Stimulated activated CD4-positive, alpha-beta T cell treated with anti-CD3 and anti-CD28 coated beads, Interleukin-15, amount 100 ng/mL, for 1 hour (primary cell): Measurements from ENCODE around the gene RARS1.
"Not testable (repeated sequence)": the region's sequence is repeated elsewhere in the genome, so short reads cannot be mapped to it uniquely, and the experiment has no call there.

Experiments
- DNase-seq, 2 donors: peaks; one replicate each; pipeline ENCODE4 v3.0.0-alpha.2; 2020; ENCODE audit warnings: low read depth in 1 of 2, low spot score in 1 of 2

RARS1 gene

DNA sequence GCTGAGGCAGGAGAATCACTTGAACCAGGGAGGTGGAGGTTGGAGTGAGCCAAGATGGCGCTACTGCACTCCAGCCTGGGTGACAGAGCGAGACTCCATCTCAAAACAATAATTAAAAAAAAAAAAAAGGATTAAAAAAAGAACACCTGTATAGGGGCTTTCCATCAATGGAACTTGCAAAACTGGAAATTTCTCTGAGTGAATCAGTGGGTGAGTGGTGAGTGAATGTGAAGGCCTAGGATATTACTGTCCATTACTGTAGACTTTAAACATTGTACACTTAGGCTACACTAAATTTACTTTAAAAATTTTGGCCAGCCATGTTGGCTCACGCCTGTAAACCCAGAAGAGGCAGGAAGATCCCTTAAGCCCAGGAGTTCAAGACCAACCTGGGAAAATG, 5.7 kb upstream of the RARS1 start:
- DNase-seq = no peak

DNA sequence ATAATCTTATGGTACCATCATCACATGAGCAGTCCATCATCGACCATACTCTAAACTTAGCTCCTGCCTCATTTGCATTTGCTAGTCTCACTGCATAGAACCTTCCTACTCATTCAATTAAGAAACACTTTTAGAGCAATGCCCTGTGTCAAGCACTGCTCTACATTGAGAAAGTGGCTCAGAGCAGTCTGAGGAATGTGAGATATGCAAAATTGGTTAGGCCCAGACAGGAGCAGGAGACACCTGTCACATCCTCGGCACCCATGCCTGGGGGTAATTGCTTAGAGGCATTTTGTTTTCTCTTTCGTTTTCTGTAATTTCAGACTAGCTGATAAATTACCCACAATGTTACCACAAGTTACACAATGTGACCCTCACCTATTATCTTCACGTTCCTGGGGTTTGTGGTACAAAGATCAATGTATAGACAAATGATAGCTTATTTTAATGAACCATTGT, 4.9 kb upstream of the RARS1 start:
- no peak for DNase-seq

DNA sequence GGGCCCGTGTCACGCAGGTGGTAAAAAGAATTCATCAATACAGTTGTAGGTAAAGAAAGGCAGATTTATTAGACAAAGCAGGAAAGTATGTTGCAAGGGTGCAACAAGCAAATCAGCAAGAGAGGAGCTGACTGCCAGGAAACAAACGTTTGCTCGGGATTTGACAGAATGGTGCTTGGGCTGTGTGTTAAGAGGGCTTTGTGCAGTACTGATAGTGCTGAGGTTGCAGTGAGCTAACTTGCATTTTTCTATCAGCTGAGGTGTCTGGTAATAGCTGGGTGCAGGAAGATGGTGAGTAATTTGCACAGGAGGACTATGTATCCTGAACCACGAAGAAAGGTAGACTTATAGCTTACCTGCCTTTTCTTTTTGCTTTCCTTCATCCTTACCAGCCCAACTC, 3.9 kb upstream of the RARS1 start:
- DNase-seq = no peak

DNA sequence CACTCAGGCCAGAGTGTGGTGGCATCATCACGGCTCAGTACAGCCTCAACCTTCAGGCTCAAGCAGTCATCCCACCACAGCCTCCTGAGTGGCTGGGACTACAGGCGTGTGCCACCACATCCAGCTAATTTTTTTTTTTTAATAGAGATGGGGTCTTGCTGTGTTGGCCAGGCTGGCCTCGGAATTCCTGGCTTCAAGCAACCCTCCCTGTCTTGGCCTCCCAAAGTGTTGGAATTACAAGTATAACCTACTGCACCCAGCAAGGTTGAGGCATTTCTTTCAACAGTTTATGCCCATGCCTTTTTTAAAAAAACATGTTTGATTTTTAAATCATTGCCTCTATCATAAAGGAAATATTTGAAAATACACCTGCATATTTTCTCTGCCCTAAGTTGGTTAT, 2.8 kb downstream of the RARS1 start:
- DNase-seq = no peak

DNA sequence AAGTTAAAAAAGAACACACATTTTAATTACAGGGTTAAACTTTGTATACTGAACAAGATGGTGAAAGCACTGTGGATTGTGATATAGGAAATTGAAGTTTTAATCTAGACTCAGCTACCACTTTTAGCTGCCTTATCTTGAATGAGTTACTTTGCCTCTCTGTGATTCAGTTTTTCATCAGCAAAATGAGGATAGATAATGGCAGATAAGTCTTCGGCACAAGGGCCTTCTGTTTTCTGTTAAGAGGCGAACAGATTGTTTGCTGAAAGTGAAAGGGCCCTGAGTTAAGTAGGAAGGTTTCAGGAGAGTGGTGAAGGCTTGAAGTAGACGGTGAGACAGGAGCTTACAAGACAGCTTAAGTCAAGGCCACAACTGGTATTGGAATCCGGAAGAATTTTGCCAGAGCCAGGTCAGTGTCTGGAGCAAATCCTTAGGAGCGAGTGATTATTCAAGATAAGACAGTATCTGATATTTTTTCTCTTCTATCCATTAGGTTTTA, 7.8 kb downstream of the RARS1 start:
- no peak for DNase-seq

DNA sequence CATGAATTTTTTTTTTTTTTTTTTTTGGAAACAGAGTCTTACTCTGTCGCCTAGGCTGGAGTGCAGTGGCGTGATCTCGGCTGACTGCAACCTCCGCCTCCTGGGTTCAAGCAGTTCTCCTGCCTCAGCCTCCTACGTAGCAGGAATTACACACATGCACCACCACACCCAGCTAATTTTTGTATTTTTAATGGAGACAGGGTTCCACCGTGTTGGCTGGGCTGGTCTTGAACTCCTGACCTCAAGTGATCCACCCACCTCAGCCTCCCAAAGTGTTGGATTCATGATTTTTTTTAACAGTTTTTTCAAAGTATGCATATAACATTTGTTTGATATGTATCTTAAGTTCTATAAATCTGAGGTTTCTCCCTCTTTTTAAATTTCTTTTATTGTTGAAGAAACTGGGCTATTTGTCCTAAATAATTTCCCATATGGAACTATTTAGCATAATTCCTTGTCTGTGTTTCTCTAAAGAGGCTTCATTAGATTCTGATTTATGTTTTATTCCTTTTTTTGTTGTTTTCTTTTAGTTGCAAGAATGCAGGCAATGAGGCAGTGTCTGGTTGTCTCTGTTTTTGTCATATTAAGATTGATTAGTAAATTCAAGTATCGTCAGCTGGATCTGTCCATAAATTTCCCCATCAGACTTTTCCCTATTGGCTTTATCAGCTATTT, 16.4 kb downstream of the RARS1 start:
- no peak for DNase-seq

DNA sequence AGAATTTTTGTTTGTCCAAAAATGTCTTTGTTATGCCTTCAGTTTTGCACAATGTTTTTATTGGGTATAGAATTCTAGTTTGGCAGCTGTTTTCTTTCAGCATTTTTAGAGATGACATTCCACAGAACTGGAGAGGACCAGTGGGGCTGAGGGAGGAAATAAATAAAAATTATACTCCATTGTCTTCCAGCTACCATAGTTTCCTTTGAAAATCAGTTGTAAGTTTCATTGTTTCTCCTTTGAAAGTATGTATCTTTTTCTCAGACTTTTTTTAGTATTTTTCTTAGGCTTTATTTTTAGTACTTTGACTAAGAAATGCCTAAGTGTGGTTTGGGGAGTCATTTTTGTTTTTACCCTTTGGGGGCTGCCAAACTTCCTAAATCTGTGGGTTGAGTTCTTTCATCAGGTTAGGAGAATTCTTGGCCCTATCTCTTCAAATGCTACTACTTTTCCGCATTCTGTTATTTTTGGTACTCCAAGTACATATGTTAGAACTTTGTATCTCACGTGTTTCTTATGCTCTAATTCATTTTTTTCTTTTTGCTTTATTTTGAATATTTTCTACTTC, 27.7 kb downstream of the RARS1 start:
- no peak for DNase-seq

DNA sequence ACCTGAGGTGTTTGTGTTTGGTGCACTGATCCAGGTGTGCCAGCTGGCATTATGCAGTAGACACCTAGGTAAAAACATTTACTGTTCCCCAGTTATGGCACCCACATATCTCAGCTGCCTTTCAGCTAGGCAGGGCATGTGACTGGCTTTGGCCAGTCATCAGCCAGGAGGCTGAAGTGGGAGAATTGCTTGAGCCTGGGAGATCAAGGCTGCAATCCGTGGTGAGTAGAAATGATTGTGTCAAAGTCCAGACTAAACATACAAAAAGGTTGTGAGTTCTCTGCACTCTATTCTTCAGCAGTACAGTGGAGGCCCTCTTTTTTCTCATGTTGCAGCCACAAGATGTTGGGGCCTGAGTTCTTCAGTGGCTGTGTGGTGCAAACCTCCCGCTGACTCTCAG, 39.6 kb downstream of the RARS1 start:
- DNase-seq = no peak

DNA sequence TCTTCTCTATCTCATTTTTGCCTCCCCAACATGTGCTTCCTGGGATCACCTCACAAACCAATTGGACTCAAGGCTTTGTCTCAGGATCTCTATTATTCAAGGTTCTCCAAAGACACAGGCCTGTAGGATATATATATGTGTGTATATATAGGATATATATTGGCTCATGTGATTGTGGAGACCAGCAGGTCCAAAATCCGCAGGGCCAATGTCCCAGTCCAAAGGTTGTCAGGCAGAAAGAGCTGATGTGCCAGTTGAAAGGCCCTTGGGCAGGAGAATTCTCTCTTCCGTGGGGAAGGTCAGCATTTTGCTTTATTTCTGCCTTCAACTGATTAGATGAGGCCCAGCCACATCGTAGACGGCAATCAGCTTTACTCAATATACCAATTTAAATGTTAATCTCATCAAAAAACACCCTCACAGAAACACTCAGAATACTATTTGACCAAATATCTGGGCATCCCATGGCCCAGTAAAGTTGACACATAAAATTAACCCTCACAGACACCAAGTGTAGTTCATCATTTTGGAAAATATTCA, 41.6 kb downstream of the RARS1 start:
- DNase-seq = no peak

DNA sequence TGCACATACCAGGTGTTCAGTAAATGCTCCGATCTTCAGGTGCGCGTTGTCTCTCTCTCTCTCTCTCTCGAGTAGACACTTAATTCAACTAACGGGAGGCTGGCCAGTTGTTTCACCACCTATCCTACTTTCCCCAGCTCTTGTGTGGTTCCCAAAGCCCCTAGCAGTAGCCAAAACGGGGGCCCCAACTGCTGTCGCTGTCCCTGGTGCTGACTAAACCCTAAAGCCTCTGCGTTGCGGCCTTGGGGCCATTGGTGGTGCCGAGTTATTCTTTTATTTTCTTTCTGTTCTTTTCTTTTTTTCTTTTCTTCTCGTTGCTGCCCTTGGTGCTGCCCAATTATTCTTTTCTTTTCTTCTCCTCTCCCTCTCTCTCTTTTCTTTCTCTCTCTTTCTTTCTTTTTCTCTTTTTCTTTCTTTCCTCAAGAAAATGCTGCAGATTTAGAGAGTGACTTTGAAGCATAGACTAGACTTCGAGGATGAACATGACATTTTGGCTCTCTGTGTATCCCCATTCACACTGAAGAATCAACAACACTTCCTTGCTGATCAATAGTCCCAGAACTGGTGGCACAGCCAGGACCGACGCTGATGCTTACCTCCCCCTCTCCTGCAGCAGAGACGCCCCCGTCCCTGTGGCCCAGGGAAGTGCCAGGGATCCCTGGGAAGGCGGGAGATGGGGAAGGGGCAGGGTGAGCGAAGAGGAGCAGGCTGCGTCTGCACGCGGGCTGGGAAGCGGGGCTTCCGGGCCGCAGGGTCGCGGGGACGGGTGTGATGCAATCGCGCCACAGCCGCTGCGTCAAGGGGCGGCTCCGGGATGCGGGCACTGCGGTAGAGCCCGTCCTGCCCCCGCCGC, 42.5 kb downstream of the RARS1 start, which contains the start of gene FBLL1:
Gene FBLL1 (plus strand): TSS at position 785 of the 853 bp plus-strand sequence. CDS start 200 bp downstream, outside the sequence.
- no peak for DNase-seq

DNA sequence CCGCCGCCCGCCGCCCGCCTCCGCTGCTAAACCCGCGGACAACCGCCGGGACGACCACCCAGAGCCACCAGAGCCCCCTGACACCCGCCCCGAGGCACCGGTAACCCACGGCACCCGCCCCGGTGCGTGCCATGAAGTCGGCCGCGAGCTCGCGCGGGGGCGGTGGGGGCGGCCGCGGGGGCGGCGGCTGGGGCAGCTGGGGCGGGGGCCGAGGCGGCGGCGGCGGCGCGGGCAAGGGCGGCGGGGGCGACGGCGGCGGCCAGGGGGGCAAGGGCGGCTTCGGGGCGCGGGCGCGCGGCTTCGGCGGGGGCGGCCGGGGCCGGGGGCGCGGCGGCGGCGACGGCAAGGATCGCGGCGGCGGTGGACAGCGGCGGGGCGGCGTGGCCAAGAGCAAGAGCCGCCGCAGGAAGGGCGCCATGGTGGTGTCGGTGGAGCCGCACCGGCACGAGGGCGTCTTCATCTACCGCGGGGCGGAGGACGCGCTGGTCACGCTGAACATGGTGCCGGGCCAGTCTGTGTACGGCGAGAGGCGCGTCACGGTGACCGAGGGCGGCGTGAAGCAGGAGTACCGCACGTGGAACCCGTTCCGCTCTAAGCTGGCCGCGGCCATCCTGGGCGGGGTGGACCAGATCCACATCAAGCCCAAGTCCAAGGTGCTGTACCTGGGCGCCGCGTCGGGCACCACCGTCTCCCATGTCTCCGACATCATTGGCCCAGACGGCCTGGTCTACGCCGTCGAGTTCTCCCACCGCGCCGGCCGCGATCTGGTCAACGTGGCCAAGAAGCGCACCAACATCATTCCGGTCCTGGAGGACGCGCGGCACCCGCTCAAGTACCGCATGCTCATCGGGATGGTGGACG, 43.3 kb downstream of the RARS1 start:
- DNase-seq = no peak

DNA sequence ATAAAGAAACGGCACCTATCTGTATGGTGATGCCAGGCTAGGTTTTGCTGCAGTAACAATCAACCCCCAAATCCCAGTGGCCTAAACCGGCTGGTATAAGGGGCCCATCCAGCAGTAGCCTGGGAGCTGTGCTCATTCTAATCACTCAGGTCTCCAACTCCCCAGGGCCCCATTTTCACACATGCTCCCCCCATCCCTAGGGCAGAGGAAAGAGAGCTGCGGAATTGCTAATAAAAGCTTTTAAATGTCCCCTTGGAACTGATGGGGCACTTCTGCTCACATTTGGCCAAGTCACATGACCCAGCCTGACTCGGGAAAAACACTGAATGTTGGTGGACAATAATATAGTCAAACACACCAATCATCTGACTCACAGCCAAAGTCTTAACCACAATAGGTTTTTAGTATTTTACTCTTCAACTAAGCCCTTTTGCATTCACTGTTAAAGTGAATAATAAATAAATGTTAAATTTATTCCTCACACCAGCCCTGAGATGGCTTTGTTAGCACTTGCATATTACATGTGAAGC, 44.4 kb downstream of the RARS1 start:
- no peak for DNase-seq

DNA sequence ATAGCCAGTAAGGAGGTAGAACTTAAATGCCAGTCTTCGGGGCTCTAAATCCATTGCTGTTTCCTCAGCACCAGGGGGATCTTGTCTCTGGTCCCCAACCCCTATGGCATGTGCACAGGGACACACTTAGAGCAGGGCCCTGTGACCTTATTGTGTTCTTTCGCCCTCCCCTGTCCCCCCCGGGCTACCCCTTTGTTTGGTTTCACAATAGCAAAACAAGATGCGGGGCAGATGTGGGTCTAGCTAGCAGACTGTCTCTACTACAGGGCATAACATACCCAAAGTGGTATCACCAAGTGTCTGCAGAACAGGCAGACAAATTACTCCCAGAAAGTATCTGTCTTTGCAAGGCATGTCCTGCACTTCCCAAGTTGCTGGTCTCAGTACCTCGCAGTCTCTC, 44.9 kb downstream of the RARS1 start:
- DNase-seq = no peak

DNA sequence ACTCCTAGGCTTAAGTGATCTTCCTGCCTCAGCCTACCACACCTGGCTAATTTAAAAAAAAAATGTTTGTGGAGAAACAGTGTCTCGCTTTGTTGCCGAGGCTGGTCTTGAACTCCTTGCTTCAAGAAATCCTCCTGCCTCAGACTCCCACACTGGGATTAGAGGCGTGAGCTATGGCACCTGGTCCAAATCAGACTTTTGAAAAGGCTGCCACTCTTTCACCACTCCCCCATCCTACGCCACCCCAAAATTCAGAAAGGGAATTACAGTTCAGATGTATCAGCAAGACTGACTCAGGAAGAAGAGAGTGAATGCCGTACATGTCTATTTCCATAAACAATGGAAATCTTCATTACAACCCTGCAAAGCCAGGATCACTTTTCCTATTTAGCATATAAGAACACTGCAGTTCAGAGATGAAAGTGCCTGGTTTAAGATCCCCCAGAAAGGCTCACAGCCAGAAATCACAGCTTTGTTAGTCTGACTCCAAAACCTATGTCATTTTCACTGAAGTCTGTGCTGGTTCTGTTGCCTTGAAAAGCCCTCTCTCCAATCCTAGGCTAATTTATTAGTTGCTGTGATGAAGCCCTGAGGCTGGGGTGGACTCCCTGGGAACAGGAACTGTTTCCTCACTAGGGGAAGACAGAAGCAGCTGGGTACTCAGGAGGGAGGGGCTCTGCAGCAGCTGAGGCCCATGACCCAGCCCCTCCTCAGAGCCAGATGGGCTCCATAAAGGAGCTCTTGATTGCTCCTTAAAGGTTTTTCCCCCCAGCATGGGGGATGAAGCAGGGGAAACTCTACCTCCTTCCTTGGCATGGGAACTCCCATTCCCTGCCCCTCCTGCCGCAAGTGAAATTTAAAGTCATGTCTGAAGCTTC, 46.0 kb downstream of the RARS1 start:
- DNase-seq = no peak

DNA sequence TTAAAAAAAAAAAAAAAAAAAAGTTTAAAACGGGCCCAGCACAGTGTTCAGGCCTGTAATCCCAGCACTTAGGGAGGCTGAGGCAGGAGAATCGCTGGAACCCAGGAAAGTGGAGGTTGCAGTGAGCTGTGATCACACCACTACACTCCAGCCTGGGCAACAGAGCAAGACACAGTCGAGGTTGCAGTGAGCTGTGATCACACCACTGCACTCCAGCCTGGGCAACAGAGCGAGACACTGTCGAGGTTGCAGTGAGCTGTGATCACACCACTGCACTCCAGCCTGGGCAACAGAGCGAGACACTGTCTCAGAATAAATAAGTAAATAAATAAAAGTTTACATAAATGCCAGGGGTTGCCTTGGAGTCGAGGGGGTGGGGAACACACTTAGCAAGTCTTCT, 48.1 kb downstream of the RARS1 start:
- DNase-seq = not testable (repeated sequence)

DNA sequence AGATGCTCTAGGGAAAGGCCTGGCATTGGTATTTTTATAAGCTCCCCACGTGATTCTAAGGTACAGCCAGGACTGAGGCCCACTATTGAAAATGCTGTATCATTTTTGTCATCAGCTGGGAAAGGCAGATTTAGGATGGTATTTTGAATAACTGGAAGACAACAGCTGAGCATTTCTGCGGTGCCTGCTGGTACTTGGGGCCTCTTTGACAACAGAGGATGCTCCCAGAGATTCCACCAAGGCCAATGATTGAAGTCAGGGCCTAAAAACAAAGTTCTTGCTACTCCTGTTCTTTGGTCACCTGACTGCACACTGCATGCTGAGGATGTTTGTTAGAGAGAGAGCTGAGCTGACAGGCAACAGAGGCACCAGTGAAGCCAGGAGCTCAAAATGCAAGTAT, 50.9 kb downstream of the RARS1 start:
- no peak for DNase-seq

DNA sequence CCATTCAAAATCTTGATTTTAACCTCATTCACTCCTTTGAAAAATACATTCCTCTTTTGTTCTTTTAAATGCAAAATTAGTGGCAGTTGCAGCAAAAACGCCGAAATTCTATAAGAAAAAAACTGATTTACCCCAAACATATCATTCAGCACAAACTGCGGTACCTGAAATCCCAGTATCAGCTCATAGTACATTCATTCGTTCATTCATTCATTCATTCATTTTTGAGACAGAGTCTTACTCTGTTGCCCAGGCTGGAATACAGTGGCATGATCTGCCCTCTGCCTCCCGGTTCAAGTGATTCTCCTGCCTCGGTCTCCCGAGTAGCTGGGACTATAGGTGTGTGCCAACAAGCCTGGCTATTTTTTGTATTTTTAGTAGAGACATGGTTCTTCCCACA, 63.3 kb downstream of the RARS1 start:
- no peak for DNase-seq

DNA sequence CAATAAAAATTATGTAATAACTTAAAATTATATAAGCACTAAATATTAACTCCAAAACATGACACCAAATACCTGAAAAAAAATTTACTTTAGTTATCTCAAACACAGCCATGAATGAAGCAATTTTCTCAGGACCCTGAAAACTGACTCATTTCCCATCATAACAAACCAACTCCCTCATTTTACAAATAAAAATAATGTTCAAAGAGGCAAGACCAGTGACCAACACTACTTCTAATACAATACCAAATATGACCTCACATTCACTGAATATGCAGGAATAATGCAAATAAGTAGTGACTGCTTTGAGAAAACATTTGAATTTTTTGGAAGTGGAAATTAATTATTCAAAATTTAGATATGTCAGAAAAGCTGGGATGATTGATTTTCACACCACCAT, 64.4 kb downstream of the RARS1 start:
- DNase-seq = no peak

DNA sequence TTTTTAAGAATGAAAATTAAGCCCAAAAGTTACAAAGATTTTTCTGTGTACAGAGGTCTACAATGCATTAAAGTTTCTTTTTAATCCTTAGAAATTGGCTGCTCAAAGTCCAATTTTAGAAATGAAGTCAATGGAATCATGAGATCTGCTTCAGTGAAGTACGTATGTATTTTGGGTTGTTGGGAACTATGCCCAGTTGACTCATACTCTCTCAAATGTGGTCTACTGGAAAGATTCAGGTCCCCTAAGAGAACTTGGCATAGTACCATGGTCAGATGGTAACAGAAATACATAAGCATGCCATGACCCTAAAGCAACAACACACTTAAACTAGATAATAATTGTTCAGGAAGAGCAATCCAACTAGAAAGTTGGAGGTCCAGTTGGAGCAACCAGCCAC, 65.9 kb downstream of the RARS1 start:
- no peak for DNase-seq
